GM18526 (cell line): ENCODE data around the gene FRZB.

ENCODE experiments used
- POLR2A ChIP-seq: IDR thresholded peaks from 3 replicates; pipeline ENCODE4 v1.6.1; 2011; ENCODE audit not compliant: insufficient read length; ENCODE audit errors: extremely low read depth

Gene FRZB

DNA sequence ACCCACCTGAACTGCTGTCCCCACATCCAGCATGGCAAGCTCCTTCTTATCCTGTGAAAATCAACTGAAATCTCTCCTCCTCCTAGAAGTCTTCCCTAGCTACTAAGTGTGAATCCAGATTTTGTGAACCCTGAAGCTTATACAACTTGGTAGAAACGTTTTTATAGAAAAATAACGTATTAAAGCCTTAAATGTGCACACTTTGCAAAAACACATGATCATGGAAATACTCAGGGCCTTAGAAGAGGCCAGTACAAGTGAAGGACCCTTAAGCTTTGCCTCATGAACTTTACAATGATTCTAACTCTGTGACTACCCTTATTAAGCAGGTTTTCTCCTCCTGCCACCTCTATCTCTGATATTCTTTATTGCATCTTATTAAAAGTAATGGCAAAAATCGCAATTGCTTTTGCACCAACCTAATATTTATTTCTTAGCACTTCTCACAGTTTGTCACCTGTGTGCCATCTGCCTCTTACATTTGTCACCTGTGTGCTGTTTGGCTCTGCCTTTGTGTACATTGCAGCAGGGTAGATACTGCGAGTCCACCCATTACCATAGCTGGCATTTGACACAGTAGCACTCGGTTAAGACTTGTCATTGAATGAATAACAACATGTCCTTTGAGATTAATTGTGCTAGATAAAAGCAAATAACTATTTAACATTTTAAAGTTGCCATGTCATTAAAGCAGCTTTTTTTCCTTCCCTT is 42.2 kb downstream of the FRZB start:
- no peak for TF ChIP-seq POLR2A

- no peak for TF ChIP-seq POLR2A
These were observed 43.7 kb downstream of the FRZB start for GRCh38 chr2:182822733-182823132.

DNA sequence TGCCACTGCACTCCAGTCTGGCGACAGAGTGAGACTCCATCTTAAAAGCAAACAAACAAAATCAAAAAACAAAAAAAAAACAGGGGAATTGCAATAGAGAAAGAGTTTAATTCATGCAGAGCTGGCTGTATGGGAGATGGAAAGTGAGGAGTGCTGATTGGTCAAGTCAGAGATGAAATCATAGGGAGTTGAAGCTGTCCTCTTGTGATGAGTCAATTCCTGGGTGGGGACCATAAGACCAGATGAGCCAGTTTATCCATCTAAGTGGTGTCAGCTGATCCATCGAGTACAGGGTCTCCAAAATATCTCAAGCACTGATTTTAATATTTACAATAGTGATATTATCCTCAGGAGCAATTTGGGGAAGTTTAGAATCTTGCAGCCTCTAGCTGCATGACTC is 45.3 kb downstream of the FRZB start:
- TF ChIP-seq POLR2A: no peak

GRCh38 chr2:182819412-182819811 is 47.0 kb downstream of the FRZB start:
- TF ChIP-seq POLR2A: no peak

- TF ChIP-seq POLR2A: no peak
These were observed 47.5 kb downstream of the FRZB start for GRCh38 chr2:182818925-182819324.

- no peak for TF ChIP-seq POLR2A
These were observed 47.9 kb downstream of the FRZB start for GRCh38 chr2:182818501-182818900.

GRCh38 chr2:182817558-182817957 is 48.9 kb downstream of the FRZB start:
- TF ChIP-seq POLR2A: no peak

GRCh38 chr2:182816866-182817265 is 49.6 kb downstream of the FRZB start:
- TF ChIP-seq POLR2A: no peak

DNA sequence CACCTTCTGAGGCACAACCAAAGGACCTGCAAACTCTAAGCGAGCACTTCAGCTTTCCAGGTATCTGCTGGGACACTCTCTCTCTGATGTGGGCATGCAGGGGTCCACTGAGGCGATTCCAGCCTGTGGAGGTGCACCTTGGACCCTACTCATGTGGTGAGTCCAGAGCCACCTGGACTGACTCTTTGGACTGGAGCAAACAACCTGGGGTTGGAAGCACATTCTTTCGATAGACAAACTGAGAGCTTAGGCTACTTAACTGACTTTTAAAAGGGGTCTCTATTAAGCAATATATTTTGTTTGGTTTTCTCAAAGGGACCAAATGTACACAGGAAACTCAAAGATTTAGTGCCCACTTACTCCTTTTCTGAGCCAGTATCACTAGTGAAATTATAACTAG is 51.6 kb downstream of the FRZB start:
- TF ChIP-seq POLR2A: no peak

- no peak for TF ChIP-seq POLR2A
These were observed 52.1 kb downstream of the FRZB start for GRCh38 chr2:182814380-182814779.

GRCh38 chr2:182810087-182810486 is 56.4 kb downstream of the FRZB start:
- TF ChIP-seq POLR2A: no peak

DNA sequence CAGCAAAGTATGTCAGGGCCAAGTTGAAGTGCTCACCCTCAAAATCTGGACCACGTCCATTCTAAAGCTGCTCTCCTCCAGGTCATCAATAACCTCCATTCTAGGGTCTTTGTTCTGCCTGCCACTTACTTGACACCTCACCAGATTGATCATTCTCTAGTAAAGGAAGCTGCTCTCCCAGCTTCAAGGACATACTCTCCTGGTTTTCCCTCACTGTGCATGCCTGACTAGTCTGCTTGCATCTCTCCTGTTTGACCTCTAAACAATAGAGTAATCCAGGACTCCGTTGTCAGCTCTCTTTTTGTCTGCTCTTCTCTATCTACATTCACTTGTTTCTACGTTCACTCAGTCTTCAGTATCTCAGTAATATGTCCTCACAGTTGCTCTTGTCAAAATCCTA is 59.1 kb downstream of the FRZB start:
- no peak for TF ChIP-seq POLR2A

- no peak for TF ChIP-seq POLR2A
These were observed 62.3 kb downstream of the FRZB start for GRCh38 chr2:182804128-182804527.

DNA sequence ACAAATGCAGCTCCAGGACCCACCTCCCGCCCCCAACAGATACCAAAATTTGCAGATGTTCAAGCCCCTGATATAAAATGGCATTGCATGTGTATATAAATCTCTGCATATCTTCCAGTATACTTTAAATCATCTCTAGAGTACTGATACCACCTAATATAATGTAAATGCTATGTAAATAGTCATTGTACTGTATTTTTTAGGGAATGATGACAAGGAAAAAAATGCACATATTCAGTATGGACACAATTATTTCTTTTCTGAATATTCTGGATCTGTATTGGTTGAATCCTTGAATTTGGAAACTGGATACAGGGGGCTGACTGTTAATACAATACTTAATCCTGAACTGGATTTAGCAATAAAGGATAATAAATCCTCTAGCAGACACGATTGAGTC is 67.7 kb downstream of the FRZB start:
- TF ChIP-seq POLR2A: no peak

- TF ChIP-seq POLR2A: no peak
These were observed 74.0 kb downstream of the FRZB start for GRCh38 chr2:182792441-182792840.

DNA sequence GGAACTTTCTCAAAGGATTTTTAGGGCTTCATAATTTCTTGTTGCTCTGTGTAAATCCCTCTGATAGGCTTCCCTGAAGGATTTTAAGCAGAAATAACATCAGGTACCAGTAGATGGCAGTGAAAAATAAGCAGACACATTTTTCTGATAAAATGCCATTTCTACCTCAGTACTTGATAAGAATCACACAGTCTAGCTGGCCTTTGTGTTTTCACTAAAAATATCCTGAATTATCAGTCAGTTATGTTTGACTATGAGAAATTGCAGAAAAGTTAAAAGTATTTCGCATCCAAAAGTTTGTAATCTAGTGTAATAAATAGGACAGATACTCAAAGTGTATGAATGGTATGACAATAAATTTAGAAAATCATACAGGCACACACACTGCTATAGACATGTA is 81.7 kb downstream of the FRZB start:
- TF ChIP-seq POLR2A: no peak

GRCh38 chr2:182784058-182784706 is 82.3 kb downstream of the FRZB start:
- TF ChIP-seq POLR2A: no peak
